NCI-H1436 (cell line): ENCODE data around the gene ATXN10.
"Not testable (repeated sequence)": the region's sequence is repeated elsewhere in the genome, so short reads cannot be mapped to it uniquely, and the experiment has no call there.

Experiments
- DNase-seq: peaks from one replicate; lab custom pipeline; 2025; lab: John Stamatoyannopoulos, UW

The ATXN10 gene, protein sequence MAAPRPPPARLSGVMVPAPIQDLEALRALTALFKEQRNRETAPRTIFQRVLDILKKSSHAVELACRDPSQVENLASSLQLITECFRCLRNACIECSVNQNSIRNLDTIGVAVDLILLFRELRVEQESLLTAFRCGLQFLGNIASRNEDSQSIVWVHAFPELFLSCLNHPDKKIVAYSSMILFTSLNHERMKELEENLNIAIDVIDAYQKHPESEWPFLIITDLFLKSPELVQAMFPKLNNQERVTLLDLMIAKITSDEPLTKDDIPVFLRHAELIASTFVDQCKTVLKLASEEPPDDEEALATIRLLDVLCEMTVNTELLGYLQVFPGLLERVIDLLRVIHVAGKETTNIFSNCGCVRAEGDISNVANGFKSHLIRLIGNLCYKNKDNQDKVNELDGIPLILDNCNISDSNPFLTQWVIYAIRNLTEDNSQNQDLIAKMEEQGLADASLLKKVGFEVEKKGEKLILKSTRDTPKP

DNA sequence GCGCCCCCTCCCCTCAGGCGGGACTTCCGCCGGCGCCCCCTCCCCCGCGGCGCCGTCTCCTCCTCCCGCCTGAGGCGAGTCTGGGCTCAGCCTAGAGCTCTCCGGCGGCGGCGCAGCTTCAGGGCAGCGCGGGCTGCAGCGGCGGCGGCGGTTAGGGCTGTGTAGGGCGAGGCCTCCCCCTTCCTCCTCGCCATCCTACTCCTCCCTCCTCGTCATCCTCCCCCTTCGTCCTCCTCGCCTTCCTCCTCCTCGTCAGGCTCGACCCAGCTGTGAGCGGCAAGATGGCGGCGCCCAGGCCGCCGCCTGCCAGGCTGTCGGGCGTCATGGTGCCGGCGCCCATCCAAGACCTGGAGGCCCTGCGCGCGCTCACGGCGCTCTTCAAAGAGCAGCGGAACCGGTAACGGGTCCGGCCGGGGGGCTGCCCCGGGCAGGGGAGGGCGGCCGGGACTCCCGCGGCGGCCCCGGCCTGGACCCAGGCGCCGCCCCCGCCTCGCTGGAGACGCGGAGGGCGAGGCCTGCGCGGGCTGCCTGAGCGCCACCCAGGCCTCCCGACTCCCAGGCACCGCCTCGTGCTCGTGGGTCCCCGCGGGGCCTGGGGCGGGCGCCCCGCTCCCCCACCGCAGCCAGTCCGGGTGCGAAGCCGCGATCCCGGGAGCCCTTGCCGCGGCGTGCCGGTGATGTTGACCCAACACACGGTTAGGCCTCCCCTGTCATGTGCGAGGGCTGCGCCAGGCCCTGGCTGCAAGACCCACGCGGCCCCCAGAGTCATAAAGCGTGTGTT, at the start of gene ATXN10:
ATXN10 (plus strand) TSS at position 52 of the 781 bp plus-strand sequence; CDS start at position 282, 230 bp downstream.
- peak; percentile 76 for DNase-seq

DNA sequence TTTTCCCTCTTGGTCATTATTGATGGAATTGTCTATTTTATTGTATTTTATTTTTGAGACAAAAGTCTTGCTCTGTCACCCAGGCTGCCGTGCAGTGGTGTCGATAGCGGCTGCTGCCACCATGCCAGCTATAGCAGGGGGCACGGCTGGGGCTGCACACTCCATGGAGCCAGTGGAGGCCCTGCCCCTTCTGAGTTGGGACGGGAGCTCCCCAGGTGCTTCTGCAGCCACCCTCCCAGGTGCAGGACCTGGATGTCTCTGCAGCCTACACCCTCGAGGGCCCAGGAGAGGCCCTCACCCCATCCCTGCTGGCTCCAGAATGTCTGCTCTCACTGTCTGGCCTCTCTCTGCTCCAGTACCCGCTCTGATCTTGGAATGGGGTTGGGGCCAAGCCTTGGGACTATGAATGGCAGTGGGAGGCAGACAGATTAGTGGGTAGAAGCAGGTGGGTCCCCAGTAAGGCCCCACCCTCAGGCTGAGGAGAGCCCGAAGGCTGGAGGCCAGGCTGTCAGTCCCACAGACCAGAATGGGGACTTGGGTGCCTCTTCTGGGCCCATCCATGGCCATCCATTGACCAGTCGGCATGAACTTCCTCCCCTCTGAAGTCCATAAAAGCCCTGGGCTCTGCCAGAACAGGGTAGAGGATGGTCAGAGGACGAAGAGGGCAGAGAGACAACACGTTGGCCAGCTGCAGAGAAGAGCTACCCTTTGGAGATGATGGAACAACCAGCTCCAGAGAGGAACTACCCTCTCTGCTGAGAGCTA, 49.6 kb upstream of the ATXN10 start:
- no peak for DNase-seq

DNA sequence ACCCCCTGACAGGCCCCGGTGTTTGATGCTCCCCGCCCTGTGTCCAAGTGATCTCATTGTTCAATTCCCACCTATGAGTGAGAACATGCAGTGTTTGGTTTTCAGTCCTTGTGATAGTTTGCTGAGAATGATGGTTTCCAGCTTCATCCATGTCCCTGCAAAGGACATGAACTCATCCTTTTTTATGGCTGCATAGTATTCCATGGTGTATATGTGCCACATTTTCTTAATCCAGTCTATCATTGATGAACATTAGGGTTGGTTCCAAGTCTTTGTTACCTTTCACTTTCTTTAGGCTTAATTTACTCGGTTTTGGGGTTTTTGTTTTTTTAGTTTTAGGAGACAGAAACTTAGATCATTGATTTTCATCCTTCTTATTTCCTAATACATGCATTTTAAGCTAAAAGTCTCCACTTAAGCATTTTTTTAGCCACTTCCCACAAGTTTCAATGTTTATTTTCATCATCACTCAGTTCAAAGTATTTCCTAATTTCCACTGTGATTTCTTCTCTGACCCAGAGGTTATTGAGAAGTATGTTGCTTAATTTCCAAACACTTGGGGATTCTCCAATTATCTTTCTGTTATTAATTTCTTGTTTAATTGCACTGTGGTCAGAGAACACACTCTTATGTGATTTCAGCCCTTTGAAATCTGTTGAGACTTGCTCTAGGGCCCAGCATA, 48.0 kb upstream of the ATXN10 start:
- not testable (repeated sequence) for DNase-seq

DNA sequence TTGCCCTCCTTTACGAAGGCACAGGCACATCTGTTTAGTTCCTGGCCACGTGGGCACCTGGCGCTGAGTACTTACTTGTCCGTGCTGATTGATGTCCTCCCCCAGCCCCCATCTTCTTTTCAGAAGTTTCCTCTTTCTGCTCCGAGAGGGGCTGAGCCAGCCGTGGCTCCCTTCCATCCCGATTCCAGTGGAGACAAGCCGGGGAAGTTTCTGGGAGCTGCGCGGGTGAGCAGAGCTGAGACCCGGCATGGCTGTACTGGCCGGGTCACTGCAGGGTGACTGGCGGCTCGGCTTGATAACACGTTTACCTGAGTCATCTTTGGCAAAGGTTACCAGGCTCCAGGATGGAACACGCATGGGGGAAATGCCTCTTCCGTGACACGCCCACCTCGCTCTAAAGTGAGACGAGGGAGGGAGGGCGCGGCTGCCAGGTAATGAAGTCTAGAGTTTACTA, 45.4 kb upstream of the ATXN10 start:
- DNase-seq = no peak

DNA sequence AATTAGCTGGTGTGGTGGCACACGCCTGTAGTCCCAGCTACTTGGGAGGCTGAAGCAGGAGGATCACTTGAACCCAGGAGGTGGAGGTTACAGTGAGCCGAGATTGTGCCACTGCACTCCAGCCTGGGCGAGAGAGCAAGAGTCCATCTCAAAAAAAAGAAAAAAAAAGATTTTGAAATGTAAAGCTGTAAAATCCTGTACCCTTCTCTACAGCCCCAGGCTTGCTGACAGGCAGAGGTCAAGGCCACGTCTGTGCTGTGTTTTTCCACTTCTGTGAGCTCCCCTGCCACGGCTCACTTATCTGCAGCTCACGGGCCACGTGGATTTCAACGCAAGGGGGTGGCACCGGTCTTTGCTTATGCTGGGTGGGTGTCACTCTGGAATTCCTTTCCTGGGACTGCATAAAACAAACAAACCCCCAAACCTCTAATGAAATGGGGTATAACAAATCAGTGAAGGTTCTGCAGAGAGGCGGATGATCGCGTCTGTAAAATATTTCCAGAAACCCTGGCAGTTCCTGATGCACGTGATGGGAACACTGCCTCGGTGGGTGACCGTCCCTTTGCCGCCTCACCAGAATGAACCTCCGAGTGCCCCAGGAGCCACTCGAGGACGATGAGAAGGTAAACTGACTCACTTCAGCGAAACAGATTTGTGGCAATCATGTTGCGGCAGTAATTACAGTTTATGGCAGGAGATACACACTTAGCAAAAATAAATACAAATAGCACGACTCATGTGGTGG, 44.0 kb upstream of the ATXN10 start:
- no peak for DNase-seq

DNA sequence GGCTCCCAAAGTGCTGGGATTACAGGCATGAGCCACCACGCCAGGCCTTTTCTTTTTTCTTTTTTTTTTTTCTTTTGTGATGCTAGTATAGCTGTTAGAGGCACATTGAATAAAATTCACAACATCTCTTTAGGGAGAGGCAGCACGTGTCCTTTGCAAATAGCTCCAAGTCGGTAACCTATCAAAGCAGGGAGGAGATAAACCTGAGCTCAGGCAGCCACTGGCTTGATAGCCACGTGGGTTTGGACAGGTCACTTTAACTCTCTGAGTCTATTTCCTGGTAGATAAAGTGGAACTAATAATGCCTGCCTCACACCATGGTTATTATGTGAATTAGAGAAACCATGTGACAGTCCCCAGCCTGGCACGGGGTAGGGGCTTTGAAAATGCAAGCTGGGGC, 43.1 kb upstream of the ATXN10 start:
- DNase-seq = no peak

DNA sequence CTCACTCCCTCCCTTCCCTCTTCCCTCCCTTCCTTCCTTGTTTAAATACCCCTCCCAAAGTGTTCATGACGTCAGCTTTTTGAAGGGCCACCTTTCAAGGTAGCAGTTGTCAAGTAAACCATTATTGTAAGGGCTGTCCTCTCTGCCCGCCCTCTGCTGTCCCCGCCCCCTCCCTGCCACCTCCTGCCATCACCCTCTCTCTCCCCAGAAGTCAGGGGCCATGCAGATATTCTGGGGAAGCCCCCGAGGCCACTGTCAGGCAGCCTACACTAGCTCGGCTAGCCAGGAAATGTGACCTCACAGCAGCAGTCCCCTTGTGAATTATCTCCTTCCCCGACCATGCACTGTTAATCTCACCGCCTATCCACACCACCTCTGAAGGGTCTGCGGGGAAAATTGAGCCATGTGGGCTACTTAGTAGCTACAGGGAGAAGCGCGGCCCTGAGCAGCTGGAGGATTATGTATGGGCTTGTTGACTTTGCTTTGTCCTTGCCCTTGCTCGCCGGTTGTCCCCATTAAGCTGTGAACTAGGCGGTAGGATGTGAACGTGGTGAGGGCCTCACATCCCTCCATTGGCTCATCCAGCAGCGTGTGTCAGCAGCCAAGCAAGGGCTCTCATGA, 42.1 kb upstream of the ATXN10 start:
- DNase-seq = peak; percentile 12

DNA sequence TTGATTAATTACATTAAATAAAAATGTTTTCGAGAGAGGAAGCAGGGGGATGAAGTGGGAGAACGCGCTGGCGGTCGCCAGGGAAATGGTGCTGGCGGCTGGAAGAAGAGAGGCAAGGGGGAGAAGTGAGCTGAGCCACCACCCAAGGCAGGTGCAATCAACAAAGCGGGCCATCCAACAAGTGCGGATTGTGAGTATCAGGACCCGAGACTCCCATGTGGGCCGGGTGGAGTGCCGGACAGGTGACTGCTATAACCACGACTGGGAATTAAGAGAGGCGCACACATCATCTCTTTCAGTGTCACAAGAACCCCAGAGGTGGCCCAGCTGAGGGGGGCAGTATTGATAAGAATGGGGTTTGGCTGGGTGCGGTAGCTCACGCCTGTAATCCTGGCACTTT, 41.2 kb upstream of the ATXN10 start:
- DNase-seq = no peak

DNA sequence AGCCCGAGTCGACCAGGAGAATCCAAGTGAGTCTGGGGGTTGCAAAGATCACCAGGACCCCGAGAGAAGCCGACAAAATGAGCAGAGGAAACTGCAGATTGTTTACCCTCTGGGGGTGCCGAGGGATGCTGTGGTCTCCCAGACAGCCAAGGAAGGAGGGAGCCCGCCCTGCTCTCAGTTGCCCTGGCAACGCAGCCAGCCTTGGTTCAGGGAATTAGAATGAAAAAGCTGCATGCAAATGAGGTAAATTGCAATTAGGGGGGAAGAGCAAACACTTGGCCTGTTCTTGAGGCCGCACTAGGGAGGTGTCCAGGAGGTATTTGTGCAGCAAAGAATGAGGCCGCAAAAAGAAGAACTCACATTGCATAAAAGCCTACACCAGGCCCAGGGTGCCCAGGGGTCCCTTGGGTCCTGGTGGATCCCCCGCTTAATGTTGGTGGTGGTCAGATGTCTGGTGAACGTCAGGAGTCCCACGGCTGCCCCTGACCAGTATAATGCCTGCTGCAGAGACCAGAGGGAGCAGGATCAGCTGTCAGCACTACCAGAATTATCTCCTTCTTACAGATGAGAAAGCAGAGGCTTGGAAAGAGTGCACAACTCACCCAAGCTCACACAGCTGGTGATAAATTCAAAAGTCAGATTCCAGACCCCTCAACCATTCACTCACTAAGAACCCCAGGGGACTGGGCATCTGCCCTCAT, 40.3 kb upstream of the ATXN10 start:
- DNase-seq = peak; percentile 10

DNA sequence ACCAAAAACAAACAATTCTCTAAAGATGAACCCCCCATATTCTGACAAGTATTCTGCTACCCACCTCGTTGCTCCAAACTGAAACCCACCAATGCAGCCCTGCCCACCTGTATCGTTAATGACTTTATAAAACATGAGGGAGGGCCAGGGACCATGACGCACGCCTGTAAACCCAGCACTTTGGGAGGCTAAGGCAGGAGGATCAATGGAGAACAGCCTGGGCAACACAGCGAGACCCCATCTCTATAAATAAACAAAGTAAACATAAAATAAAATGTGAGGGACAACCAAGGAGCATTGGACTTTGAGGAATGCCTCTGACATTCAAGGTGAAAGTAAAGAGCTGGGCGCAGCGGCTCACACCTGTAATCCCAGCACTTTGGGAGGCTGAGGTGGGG, 39.8 kb upstream of the ATXN10 start:
- DNase-seq = no peak

DNA sequence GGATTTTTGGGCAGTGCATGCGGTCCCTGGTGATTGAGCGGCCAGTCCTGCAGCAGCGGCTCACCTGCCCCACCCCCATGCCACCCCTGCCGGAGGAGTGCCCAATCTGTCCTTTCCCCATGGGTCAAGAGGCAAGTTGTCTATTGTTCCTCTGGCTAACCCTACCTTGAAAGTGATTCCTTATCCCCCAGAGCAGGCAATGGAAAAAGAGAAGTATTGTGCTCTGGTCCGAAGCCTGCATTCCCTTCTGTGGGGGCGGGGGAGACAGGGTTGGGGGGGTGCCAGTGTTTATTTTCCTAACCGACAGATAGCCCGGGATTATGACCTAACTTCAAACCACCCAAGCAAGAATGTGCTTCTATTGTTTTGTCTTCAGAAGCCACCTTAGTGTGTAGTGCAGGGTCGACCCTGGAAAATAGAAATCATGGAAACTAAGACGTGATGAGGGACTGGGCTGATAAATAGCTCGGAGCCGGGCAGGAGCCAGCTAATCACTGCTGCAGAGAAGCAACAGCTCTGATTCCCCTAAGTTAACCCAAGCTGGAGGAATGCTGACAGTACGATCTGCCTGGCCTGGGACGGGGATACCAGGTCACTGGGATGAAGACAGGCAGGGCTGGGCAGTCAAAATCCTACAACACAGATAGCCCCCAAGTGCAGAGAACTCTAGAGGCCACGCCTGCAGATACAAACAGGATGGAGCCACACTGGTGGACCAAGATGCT, 38.7 kb upstream of the ATXN10 start:
- DNase-seq = no peak

DNA sequence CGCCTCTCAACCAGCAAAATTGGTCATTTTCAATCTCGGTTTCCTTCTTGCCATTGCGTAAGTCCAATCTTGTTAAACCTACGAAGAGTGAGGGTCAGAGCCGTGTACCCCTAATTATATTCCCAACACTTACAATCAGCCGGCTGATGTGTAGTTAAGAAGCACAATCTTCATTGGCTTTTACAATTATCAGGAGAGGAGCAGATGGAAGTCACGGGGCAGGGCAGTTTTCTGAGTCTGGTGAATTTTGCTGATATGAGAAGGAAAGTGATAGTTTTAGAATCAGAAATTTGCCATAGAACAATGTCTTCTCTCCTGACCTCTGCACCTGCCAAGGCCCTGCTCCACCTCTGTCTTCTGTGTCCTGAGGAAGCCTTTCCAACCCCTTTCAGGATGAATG, 35.0 kb upstream of the ATXN10 start:
- DNase-seq = no peak

DNA sequence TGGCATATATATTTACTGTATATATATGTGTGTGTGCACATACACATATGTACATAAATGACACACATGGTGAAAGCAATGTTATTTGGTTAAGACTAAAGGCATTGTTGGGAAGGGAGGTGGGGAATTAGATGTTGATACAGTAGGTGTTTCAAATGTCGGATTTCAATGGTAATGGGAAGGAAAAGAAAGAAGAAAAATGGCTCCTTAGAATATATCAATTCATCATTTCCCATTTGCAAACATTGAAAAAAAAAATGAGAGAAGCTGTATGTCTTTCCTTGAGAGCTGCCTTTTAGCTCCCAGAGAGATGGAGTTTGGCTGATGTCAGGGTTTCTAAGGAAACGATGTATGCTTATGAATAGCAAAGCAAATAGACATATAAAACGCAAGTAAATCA, 33.4 kb upstream of the ATXN10 start:
- DNase-seq = no peak

DNA sequence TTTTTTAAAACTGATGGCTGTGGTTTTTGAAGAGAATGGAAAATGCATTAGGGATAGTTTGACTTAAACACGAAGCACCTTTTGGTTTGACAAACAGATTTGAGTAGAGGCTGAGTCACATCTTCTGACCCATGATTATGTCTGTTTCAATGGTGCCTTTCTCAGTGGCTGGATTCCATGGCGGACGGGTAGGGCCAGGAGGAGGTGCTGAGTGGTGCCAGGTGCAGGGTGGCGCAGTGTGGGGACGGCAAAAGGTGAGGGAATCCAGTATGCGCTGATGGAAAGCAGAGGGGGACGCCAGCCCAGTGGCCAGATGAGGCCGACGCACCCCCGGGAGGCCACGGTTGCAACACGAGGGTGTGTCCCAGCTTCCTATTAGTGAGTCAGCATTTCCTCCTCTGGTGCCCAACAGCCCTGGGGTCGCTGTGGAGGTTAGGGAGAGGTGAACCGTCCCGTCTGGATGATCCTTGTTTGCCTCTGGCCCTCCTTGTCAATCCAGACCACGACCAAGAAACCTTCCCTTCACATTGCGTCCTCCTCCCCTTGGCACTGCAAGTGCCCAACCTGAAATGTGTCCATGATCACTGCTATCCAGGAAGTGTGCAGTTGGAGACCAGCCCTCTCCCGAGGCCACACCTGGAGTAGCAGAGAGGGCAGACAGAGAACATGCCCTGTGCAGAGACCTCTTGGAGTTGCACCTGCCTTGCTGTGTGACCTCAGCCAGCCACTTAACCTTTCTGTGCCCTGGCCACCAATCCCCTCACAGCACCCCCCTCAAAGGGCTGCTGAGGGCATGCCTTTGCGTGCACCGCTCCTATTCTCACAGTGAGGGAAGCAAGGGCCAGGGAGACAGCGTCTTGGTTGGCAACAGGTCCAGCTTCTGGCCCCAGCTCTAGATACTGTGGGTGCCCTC, 32.5 kb upstream of the ATXN10 start:
- DNase-seq = no peak

DNA sequence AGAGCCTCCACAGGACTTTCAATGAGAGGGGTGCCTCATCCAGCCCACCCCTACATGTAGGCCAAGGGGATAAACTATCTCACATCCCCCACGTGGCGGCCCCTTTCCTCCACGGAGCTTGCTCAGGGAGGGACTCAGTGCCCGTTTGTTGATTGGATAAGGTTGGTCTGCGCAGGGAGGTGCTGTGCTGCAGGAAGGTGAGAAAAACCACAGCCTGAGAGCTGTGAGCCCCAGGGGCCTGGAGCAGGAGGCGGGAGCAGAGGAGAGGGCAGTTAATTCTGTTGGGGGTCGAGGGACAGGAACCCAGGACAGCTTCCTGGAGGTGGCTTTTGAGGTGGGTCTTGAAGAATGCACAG, 31.9 kb upstream of the ATXN10 start:
- DNase-seq = no peak

DNA sequence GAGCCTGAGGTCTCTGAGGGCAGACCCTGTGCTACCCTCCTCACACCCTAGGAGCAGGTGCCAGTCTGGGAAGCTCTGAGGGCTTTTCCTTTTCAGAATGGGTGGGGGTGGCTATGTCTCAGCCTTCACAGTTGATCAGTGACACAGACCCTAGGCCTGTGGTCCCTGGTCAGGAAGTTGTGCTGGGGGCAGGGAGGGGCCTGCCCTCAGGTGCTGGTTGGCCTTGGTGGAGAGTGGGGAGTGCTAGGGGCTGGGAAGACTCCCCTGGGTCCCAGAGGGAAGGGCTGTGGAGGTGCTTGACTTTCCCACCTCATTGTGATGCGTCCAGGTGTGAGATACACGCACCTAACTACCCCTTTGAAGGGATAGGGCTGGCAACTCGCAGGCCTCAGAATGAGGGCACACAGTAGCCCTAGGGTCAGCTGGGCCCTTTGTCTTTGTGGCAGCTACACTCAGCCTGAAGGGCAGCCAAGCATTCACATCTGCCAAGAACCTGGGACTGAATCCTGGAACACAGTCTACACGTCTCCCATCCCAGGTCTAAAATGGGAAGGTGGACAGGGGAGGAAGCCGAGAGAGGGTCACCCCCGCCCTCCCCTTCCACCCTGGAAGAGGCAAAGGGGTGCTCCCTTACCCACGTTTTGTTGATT, 31.2 kb upstream of the ATXN10 start:
- no peak for DNase-seq

DNA sequence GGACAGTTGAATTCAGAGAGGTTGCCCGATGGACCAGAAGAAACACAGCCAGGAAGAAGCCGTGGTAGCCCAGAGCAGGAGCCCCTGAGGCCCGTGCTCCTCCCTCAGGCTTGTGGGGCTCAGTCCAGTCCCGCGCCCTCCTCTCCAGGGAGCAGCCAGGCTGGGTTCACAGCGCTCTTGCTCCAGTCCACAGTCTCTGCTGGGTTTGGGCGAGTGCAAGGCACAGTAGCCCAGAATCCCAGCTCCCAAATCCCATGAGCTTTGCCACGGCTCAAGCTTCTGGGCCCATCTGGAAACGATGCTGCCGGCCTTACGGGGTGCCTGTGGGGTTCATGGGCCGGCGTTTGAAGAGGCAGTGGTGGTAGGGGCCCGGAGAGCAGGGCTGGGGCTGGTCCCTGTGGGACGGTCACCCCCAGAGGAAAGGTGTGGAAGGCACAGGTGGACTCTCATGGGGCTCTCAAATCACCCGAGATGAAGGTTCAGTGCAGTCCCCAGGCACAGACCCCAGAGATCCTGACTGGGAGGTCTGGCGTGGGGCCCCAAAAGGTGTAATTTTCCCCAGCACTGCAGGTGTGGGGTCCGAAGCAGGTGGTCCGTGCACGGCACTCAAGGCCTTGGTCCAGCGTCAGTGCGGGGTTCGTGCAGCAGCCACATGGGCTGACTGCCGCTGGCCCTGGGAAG, 30.6 kb upstream of the ATXN10 start:
- no peak for DNase-seq
